Left lung (tissue), 10 donors: Measurements from ENCODE around the gene HS3ST5. TPM values are rescaled to one million over a fixed set of nuclear protein-coding genes. Genes with fewer than 3 reads are reported as not detected.
A peak's percentile ranks its signal among the peaks of the same experiment; 100 is the strongest.

Source experiments
- ATAC-seq: fragments of 200-7000 bp; cut with Tn5 transposase; one replicate; pipeline ENCODE4 v1.9.1; 2020; ENCODE audit warnings: moderate library complexity
- DNase-seq, 4 donors: peaks; one replicate each; pipeline ENCODE4 v3.0.0-alpha.2; 2013 to 2020
- H3K27ac ChIP-seq, 2 donors: fragments of 200-600 bp; sonication (generic) in 1 of 2; one replicate each; pipeline versions ENCODE4 v1.5.0 to v1.8.0; 2020 to 2021
- H3K27me3 ChIP-seq, 2 donors: fragments of 200-600 bp; sonication (generic) in 1 of 2; one replicate each; pipeline versions ENCODE4 v1.5.0 to v1.8.0; 2020 to 2021
- H3K36me3 ChIP-seq, 2 donors: fragments of 200-600 bp; sonication (generic) in 1 of 2; one replicate each; pipeline versions ENCODE4 v1.5.0 to v1.8.0; 2020 to 2021
- H3K4me1 ChIP-seq, 2 donors: fragments of 200-600 bp; one replicate each; pipeline ENCODE4 v1.8.0; 2021
- H3K4me3 ChIP-seq, 2 donors: fragments of 200-600 bp; sonication (generic) in 1 of 2; one replicate each; pipeline versions ENCODE4 v1.5.0 to v1.8.0; 2020 to 2021; ENCODE audit warnings: mild to moderate bottlenecking in 1 of 2
- H3K9me3 ChIP-seq, 2 donors: fragments of 200-600 bp; sonication (generic) in 1 of 2; one replicate each; pipeline versions ENCODE4 v1.5.0 to v1.8.0; 2020 to 2021
- CTCF ChIP-seq, 2 donors: fragments of 200-600 bp; sonication (generic) in 1 of 2; IDR thresholded peaks; one replicate each; pipeline versions ENCODE4 v1.5.0 to v1.8.0; 2021; ENCODE audit warnings: antibody characterized with exemption in 2 of 2
- intact Hi-C, 2 donors: fragments of 100-400 bp; cut with DNase I; formaldehyde crosslinking; loops; one replicate each; pipeline versions ENCODE4 v1.11.2 to v1.14.2; 2022
- polyA plus RNA-seq, 6 donors: library from polyadenylated mRNA; unstranded; fragments of 120-200 nt; gene quantifications; one replicate each; pipeline ENCODE4 v1.2.1, GENCODE V29; 2013; ENCODE audit not compliant: insufficient read length in 6 of 6
- total RNA-seq, 2 donors: library from RNA; stranded (reverse); fragmentation: NEBNext Ultra II Directional; extraction: Animal tissue kit (Norgen Biotek cat#: 25700); gene quantifications; one replicate each; pipeline ENCODE4 v1.2.1, GENCODE V29; 2021
- donor health status: DM: no; HTN: yes; CAD: no.
- donor health status: DM: no; HTN: no; CAD: no.

Gene HS3ST5
- total and polyA plus RNA-seq, 8 donors, result 0.06 to 0.33 (median 0.18) TPM; not detected in 1

- Histone ChIP-seq H3K27ac (no peak overlapping the region), H3K27me3 (peaks cover 30 to 62% of the 10 kb centered on the region in 2 donors), H3K9me3 (no peaks in the 10 kb centered on the region), H3K4me1 (peaks cover 3 to 22% of the 10 kb centered on the region in 2 donors), H3K36me3 (no peaks in the 10 kb centered on the region), H3K4me3 (peak overlapping the region; percentile 37 to 43)
- ATAC-seq, result peak; percentile 49
- intact Hi-C loops, result no loop called here
- DNase-seq, result peak; percentile 8 to 83 (median 22)
- TF ChIP-seq CTCF (IDR thresholded peaks at IDR 0.05), result no peak
These were observed 567 bp downstream of the HS3ST5 start for GRCh38 chr6:114342086-114342825.

GRCh38 chr6:114339706-114340105, 3.1 kb downstream of the HS3ST5 start:
- H3K27me3 ChIP-seq, result peaks cover 30 to 45% of the 10 kb centered on the region in 2 donors
- H3K4me3 ChIP-seq, result no peak overlapping the region
- no peak for ATAC-seq
- H3K4me1 ChIP-seq, result peaks cover 3 to 22% of the 10 kb centered on the region in 2 donors
- TF ChIP-seq CTCF (IDR thresholded peaks at IDR 0.05), result no peak
- no peaks in the 10 kb centered on the region for H3K9me3 ChIP-seq
- H3K36me3 ChIP-seq, result no peaks in the 10 kb centered on the region
- intact Hi-C loops, result no loop called here
- H3K27ac ChIP-seq, result no peak overlapping the region
- DNase-seq, result no peak

- intact Hi-C loops, result no loop called here
- no peak for ATAC-seq
- Histone ChIP-seq H3K36me3 (no peaks in the 10 kb centered on the region), H3K4me3 (no peak overlapping the region), H3K9me3 (no peaks in the 10 kb centered on the region), H3K27me3 (no peaks in the 10 kb centered on the region), H3K27ac (no peak overlapping the region), H3K4me1 (no peaks in the 10 kb centered on the region)
- TF ChIP-seq CTCF (IDR thresholded peaks at IDR 0.05), result no peak
- DNase-seq, result no peak
These were observed 8.6 kb downstream of the HS3ST5 start for GRCh38 chr6:114334237-114334636.

- TF ChIP-seq CTCF (IDR thresholded peaks at IDR 0.05), result no peak
- Histone ChIP-seq H3K9me3 (no peaks in the 10 kb centered on the region), H3K27ac (no peak overlapping the region), H3K4me3 (no peak overlapping the region), H3K4me1 (no peaks in the 10 kb centered on the region), H3K36me3 (no peaks in the 10 kb centered on the region), H3K27me3 (no peaks in the 10 kb centered on the region)
- DNase-seq (no peak), ATAC-seq (no peak)
- intact Hi-C loops, result no loop called here
These were observed 15.7 kb downstream of the HS3ST5 start for GRCh38 chr6:114327074-114327473.

- no peaks in the 10 kb centered on the region for H3K4me1 ChIP-seq
- TF ChIP-seq CTCF (IDR thresholded peaks at IDR 0.05), result no peak
- no peaks in the 10 kb centered on the region for H3K36me3 ChIP-seq
- H3K4me3 ChIP-seq, result no peak overlapping the region
- no peak for DNase-seq
- H3K27ac ChIP-seq, result no peak overlapping the region
- intact Hi-C loops, result no loop called here
- H3K27me3 ChIP-seq, result no peaks in the 10 kb centered on the region
- no peak for ATAC-seq
- H3K9me3 ChIP-seq, result no peaks in the 10 kb centered on the region
These were observed 19.0 kb downstream of the HS3ST5 start for GRCh38 chr6:114323784-114324183.
